Stimulated activated CD8-positive, alpha-beta memory T cell treated with anti-CD3 and anti-CD28 coated beads, Interleukin-2, amount 100 ng/mL, for 1 hour (primary cell): ENCODE data around the gene ARHGAP12.
A peak's percentile ranks its signal among the peaks of the same experiment; 100 is the strongest.

ENCODE experiments used
- DNase-seq, 2 donors: peaks; one replicate each; pipeline ENCODE4 v3.0.0-alpha.2; 2020; ENCODE audit warnings: low read depth in 2 of 2

ARHGAP12 gene

DNA sequence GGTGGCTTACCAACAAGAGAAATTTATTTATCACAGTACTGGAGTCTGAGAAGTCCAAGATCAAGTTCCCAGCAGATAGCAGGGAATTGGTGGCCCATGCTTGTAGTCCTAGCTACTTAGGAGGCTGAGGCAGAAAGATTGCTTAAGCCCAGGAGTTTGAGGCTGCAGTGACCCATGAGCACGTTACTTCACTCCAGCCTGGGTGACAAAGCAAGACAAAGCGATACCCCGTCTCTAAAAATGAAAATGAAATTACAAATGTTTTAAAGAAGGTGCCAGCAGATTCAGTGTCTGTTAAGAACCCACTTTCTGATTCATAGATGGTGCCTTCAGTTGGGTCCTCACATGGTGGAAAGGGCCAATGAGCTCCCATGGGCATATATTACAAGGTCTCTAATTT is 20.6 kb upstream of the ARHGAP12 start:
- no peak for DNase-seq

DNA sequence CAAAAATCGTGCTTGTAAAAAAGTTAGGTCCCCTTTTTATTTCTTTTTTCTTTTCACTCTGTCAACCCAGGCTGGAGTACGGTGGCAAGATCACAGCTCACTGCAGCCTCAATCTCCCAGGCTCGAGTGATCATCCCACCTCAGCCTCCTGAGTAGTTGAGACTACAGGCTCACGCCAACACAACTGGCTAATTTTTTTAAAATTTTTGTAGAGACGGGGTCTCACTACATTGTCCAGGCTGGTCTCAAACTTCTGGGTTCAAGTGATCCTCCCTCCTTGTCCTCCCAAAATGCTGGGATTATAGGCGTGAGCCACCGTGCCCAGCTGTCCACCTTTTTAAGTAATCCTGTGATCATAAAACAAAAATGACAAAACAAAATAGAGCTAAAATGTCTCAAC is 19.4 kb upstream of the ARHGAP12 start:
- DNase-seq = no peak

DNA sequence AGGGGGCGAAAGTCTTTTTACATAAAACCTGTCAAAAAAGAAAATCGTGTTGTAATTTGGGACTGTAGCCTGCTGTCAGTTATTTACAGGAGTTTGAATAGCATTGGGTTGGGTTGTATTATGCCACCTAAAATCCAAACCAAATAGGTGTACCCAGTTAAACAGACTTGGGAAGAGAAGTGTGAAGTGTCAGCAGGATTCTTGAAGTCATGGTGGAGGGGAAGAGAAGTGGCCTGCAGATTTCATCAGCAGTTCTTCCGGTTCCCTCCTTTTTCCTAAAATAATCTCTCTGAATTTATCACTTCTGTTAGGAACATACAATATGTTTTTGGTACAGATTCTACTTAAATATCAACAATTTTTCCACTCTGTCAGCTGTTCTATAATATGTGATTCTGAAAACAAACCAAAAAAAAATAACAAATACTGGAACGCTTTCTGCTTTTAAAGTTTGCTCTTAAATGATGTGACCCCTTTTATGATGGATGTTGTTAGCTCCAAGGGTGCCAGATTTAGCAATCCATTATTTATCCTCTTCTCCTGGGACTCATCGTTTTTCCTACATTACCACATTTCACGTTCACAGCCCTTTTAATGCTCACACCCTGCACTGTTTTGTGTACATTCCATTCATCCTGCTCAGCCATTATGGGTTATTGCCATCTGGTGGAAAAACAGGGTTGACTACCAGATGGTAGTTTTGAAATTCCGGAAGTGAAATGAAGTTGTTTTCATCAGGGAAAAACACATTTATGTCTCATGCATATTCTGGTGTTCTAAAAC is 18.7 kb upstream of the ARHGAP12 start:
- no peak for DNase-seq

DNA sequence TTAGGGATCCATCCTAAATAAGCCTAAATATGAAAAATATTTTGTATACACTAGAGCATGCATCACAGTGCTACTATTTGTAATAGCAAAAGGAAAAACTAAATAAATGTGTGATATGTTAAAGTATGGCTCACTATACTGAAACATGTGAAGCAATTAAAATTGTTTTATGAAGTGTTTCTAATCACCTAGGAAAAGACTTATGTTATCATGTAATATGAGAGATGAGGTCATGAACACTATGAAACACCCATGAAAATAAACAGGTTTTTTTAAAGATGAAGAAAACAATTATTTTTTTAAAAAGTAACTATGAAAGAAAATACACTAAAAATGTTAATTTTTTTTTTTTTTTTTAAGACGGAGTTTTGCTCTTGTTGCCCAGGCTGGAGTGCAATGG is 16.8 kb upstream of the ARHGAP12 start:
- DNase-seq = no peak

DNA sequence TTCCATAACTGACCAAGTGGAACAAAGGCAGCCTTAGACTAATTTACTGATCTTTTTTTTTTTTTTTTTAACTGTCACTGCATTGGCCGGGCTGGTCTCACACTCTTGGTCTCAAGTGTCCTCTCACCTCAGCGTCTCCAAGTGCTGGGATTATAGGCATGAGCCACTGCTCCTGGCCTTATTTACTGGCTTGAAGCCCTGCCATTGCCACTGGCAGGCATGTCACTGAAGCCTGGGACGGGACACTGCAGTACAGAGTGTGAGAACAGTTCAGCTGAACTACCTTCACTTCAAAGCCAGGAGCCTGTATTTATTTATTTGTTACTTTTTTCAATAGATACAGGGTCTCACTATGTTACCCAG is 15.4 kb upstream of the ARHGAP12 start:
- no peak for DNase-seq

DNA sequence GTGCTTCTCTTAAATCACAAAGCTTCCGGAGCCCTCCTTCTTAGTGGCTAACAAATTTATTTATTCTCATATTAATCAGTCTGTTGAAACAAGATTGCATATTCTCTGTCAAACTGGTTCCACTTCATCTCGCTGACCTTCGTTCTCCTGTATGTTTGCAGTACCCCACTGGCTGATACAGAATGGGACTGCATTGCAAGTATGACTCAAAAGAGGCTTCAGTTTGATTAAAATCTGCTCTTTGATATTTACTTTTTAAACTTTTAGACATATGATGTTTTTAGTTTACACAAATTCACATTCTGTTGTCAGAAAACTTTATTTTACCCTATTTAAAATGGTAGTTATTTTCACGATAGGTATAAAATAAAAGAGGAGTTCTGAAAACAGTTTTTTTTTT is 14.3 kb upstream of the ARHGAP12 start:
- no peak for DNase-seq

DNA sequence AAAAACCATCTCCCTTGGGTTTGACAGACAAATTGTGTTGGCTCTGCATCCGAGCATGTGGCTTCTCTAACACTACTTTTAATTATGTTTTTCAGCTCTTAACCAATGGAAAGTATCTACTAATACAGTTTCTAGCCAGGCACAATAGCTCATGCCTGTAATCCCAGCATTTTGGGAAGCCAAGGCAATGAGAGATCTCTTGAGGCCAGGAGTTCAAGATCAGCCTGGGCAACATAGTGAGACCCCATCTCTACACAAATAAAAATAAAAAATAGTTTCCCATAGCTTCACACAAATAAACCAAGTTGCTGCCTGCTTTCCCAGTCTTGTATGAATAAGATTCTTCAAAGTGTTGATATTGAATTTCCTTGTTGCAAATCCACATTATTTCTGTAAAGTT is 13.8 kb upstream of the ARHGAP12 start:
- DNase-seq = no peak

DNA sequence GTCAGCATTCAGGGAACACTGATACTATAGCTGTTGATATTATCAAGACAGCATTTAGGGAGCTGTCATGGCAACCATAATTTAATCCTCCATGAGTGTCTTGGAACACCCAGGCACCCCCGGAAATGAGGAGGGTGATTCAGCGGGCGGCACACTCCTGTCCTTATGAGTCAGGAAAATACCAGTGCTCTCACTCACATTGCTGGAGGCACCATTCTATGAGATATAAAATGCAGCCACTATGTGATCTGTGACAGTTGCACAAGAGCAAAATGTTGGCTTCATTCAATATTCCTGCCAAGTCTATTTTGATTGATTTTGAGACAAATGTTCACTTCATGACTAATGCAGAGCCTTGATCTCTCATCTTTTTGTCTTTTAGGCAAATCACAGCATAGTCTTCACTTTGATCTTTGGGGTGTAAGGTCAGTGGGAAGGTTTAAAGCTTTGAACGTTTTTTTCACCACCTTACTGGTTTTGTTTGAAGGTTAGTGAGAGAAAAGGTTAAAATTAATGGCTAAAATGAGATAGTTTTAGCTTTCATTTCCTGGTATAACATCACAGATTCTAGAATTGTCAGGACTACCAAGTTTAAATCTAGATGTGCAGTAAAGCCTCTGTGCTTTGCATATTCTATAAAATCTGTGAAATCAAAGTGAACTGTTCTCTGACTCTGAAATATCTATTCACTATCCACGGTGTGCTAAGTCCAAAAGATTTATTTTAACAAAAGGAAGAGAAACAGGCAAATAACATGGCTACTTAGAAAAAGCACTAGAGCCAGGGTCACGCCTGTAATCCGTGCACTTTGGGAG is 12.4 kb upstream of the ARHGAP12 start:
- DNase-seq = no peak

DNA sequence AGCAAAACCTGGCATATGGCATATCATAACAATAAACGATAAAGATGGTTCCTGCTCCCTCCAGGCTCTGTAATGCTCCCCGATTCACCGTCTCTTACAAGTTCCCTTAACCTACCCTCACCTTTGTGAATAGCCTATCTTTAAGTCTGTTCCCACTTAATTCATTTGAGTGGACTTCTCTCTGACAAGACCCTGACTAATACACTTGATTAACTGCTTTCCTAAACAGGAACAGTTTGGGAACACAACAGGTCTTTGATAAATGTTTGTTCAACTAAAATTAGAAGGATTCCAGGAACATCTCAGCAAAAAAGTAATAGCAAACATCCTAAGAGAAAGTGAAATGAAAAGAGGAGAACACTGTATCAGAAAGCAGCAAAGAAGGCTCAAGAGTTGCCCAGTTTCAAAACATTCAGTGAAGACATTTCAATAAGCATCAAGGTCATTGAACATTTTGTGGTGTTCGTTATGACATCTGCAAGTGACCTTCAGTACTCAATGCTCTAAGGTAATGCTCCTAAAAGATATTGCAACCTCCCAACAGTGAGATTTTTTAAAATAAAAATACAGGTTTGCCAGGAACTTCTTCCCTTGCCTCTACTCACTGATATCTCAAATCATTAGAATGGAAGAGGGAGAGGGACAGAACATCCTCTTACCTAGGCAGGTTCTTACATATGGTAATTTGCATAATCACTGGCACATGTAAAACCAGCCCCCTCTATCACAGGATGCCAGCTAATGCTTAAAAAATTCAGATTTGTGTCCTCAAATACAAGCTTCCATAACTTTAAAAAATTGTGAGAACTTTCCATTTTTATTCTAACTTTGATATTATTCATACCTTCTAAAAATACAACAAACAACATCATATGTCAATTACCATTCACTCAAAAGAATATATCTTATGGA is 11.4 kb upstream of the ARHGAP12 start:
- no peak for DNase-seq

DNA sequence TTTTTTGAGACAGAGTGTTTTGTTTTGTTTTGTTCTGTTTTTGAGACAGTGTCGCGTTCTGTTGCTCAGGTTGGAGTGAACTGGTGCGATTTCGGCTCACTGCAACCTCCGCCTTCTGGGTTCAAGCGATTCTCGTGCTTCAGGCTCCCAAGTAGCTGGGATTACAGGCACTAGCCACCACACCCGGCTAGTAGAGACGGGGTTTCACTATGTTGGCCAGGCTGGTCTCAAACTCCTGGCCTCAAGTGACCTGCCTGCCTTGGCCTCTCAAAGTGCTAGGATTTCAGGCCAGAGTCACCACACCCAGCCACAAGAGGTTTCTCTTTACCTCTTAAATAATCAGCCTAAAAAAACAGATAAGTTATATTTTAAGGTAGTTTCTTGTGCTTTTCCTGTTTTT is 8.7 kb upstream of the ARHGAP12 start:
- DNase-seq = no peak

DNA sequence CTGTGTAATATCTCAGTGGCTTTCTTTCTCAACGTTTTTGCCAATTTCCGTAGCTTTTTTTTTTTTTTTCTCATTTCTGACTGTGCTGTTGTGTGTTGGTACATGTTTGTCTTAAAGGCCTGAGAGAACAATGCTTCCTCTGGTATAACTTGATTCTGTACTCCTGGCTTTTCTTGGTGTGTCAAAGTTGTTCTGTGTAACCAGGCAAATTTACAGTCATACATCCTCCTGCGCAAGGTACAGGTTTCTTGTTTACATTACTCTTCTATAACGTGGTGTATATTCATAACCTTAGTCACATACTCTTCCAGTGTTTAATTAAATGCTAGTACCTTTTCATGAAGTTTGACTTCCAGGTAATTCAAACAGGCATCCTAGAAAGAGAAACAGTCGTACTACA is 8.3 kb upstream of the ARHGAP12 start:
- DNase-seq = no peak

DNA sequence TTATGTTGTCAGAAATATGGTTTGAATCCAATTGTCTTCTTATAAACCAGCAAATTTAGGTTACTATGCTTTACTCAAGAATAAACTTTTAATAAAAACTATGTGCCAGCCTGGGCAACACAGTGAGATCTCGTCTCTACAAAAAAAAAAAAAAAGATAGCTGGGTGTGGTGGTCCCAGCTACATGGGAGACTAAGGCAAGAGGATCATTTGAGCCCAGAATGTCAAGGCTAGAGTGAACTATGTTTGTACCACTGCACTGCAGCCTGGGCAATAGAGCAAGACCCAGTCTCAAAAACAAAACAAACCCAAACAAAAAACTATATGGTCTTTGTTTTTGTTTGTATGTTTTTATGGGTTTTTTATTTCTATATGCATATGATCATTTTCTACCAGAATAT is 7.5 kb upstream of the ARHGAP12 start:
- DNase-seq = no peak

DNA sequence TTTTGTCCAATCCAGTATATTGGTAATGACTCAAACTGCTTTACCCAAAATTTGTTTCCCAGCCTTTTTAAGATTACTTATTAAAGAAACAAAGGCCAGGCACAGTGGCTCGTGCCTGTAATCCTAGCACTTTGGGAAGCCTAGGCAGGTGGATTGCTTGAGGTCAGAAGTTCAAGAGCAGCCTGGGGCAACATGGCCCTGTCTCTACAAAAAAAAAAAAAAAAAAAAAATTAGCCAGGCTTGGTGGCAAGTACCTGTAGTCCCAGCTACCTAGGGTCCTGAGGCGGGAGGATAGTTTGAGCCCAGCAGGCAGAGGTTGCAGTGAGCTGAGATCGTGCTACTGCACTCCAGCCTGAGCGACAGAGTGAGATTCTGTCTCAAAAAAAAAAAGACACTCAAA is 7.0 kb upstream of the ARHGAP12 start:
- DNase-seq = no peak

DNA sequence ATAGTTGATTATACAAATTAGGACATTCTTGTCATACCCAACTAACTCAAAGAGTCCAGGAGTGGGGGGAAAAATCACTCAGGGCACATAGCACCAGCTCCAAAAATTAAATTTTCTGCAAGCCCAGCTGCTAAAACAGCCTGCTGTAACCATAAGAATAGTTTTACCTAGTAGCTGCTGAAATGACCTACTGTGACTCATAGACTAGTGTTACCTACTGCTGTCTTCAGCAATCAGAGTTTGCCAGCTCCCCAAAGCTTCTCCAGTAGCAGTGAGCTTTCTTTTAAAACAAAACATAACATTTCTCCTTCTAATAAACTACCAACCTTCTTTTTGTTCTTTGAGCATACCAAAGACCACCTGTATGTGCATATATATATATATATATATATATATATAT is 4.2 kb upstream of the ARHGAP12 start:
- DNase-seq = no peak

DNA sequence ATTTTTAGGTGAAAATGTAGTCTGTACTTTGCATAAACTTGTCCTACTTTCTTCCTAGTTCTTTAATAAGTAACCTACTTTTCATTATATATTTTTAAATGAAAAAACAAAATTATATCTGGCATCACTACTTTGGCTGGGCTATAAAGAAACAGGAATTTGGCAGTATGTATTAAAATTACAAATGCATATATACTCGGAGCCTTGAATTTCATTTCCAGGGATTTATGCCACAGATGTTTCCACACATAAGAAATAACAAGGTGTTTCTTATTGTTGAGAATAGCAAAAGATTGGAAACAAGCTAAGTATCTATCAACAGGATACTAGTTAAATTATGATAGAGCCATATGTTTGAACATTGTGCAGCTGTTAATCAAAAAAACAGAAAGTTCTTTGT is 2.2 kb upstream of the ARHGAP12 start:
- no peak for DNase-seq

DNA sequence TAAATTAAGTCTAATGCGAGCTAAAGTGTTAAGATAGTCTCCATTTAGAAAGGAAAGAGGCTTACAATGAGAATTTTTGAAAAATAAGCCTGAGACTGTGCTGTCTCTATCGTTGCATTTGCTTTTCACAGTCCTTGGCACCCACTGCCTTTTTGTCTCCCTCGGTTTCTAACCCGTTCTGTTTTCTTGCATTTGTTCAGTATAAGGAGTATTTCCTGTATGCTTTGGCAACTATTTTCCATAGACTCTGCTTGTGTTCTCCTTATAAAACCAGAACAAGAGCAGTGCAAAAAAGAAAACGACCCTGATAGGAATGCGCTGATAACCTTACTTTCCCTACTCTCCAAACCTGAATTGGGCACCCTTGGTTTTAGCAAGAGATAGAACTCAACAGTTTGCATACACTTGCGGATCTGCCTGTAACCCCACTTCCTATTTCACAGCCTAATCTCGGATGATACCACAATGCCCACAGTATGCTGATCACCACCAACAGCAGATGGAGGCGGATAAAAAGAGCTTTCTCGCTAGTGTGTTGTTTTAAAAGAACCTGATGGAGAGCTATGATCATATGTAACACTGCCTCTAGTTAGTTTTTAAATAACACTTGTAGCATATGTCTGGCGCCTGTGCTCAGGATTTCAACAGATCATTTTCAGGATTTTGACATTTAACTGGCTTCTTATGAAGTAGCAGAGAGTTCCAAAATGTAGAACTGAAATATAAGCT is 1.6 kb upstream of the ARHGAP12 start:
- peak in 1 of 2 donors; percentile 7 for DNase-seq

DNA sequence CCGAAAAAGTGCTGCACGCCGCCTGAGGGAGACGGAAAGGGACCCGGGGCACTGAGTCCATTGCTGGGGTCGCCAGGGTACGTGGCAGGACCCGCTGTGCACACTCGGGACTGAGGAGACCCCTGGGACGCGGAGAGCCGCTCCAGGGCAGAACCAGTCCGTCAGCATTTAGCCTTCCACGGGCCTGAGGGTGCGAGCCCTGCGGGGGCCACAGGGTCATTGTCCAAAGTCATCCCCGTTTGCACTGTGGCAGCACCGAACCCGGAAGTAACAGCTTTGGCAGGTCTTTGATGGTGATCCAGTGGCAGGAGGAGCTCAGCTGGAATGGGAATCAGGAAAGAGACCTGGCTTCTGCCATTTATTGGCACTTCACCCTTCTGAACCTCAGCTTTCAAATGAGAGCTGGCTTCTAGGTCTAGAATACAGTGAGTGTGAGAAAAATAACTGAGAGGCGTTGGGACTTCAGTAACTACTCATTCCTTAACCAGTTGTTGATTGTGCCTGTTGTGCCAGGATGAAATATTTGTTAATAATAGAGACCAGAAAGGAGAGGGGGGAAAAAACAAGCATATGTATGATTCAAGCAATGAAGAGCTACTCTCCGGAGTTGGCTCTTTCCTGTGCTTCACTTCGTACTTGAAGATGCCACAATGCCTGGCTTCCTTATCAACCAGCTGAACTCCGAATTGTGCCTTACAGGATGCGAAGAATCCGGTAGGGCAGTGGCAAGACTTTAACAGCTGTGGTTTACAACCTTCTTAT is 811 bp upstream of the ARHGAP12 start:
- no peak for DNase-seq

DNA sequence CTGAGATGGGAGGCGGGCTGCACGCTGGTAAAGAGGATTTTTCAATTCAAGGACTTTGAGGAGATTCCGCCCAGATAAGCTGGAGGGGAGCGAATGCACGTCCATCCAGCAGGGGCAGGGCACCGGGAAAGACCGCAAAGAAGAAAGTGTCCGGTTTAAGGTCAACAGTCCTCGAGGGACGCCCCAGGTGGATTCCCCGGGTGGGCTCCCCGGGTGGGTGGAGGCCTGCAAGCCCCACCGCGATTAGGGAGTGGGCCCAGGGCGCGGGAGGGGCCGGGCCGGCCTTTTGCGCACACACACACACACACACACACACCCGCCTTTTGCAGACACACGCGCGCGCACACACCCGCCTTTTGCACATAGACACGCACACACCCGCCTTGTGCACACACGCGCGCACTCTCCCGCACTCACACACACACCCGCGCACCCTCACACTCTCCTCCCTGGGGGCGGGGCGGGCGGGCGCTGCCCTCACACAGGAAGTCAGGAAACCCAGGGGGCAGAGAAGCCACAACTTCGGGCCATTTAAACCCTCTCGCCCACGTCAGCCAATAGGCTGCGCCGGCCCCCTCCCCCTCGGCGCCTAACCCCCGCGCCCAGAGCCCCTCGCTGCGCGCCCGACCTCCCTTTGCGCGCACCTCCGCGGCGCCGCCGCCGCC is 615 bp downstream of the ARHGAP12 start:
- DNase-seq = peak in 1 of 2 donors; percentile 18

DNA sequence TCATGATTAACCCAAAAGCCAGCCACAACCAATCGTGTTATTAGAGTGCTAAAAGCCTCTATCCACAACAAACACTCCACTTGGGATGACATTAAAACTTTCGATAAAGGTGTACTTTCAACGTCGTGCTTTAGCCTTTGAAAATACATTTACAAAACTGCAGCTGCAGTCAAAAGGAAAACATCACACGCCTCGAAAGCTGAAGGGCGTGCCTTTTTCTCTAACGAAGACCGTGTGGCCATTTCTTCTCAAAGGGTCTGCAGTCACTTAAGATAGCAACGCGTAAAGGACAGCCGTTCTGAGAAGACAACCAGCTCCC is 1.1 kb downstream of the ARHGAP12 start:
- DNase-seq = no peak

DNA sequence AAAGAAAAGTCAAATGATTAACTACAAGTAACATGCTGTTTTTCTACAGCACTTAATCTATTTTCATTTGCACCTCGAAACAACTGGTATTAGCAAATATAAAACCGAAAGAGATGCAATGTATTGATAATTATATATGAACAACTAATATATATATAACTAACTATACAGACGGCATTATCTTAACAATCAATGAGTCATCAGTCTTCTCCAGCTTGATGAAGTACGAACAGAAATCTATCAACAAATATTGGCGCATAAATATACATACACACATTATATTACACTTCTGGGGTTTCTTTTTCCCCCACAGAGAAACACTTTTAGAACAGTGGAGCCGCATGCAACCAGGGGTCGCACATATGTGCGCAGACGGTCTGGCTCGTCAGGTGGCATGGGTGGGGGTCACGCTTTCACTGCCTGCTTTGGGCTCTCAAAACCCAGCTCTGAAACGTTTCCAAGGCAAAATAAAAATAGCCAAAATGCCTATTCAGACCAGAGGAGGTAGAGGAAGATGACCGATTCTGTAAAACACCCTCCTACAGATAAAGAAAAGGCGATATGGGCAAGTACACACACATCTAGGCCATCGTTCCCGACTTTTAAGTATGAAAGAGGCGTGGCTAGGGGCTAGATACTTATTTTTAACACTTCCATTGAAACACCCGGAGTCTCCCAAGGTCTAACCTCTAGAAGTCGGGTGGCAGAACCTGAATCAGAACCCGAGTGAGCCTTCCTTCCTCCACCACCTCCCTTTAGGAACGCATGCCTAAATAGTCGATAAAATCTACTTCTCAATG is 1.7 kb downstream of the ARHGAP12 start:
- DNase-seq = no peak
